Keratinocyte (primary cell): ENCODE measurements around the gene CAMSAP1. TPM values are rescaled to one million over a fixed set of nuclear protein-coding genes. Genes with fewer than 3 reads are reported as not detected.

Source experiments
- DNase-seq: peaks from one replicate; pipeline ENCODE4 v3.0.0-alpha.2; 2011; ENCODE audit warnings: low read depth, missing footprints, low spot score
- FAIRE-seq: peaks from 2 replicates; lab custom pipeline; 2011; peaks lifted over from hg19 to GRCh38; lab: Jason Lieb, UNC
- H2AFZ ChIP-seq: 2 replicates; pipeline ENCODE4 v1.6.0; 2012; ENCODE audit warnings: low read length, control low read depth, inconsistent platforms; ENCODE audit not compliant: control insufficient read depth
- H3K27ac ChIP-seq: 2 replicates; pipeline ENCODE4 v1.5.1; 2011; ENCODE audit warnings: low read length; ENCODE audit not compliant: control insufficient read depth, insufficient read depth
- H3K27me3 ChIP-seq: 3 replicates; pipeline ENCODE4 v1.6.0; 2011; ENCODE audit warnings: low read length; ENCODE audit not compliant: control insufficient read depth, insufficient read depth; ENCODE audit errors: extremely low read depth
- H3K36me3 ChIP-seq, 2 experiments: 2 replicates in 1 of 2; 3 replicates in 1 of 2; pipeline ENCODE4 v1.5.1; 2011; ENCODE audit warnings: low read length in 2 of 2, mild to moderate bottlenecking in 1 of 2; ENCODE audit not compliant: control insufficient read depth in 2 of 2, insufficient read depth in 2 of 2; ENCODE audit errors: extremely low read depth in 1 of 2
- H3K4me1 ChIP-seq: 3 replicates; pipeline ENCODE4 v1.5.1; 2011; ENCODE audit warnings: low read length; ENCODE audit not compliant: control insufficient read depth, insufficient read depth; ENCODE audit errors: extremely low read depth
- H3K4me2 ChIP-seq: 3 replicates; pipeline ENCODE4 v1.6.0; 2011; ENCODE audit warnings: low read depth, low read length; ENCODE audit not compliant: control insufficient read depth, insufficient read depth; ENCODE audit errors: extremely low read depth
- H3K4me3 ChIP-seq, 3 experiments: fragments of 200-600 bp in 1 of 3; sonication (generic) in 1 of 3; 2 replicates in 2 of 3; 3 replicates in 1 of 3; pipeline ENCODE4 v1.5.1; 2011 to 2016; ENCODE audit warnings: low read length in 3 of 3, mild to moderate bottlenecking in 3 of 3, control low read depth in 2 of 3, inconsistent platforms in 1 of 3, low read depth in 1 of 3, mixed read lengths in 1 of 3, mixed run types in 1 of 3, moderate library complexity in 1 of 3; ENCODE audit not compliant: control insufficient read depth in 2 of 3, insufficient read depth in 2 of 3; ENCODE audit errors: extremely low read depth in 1 of 3
- H3K79me2 ChIP-seq: 2 replicates; pipeline ENCODE4 v1.6.0; 2012; ENCODE audit warnings: low read length; ENCODE audit not compliant: control insufficient read depth, insufficient read depth
- H3K9ac ChIP-seq: 3 replicates; pipeline ENCODE4 v1.6.0; 2011; ENCODE audit warnings: low read length; ENCODE audit not compliant: control insufficient read depth, insufficient read depth; ENCODE audit errors: extremely low read depth
- H3K9me1 ChIP-seq: 3 replicates; pipeline ENCODE4 v1.6.0; 2011; ENCODE audit warnings: low read length; ENCODE audit not compliant: control insufficient read depth, insufficient read depth; ENCODE audit errors: extremely low read depth
- H3K9me3 ChIP-seq: 2 replicates; pipeline ENCODE4 v1.5.1; 2012; ENCODE audit warnings: low read depth, low read length; ENCODE audit not compliant: control insufficient read depth
- H4K20me1 ChIP-seq: 3 replicates; pipeline ENCODE4 v1.6.0; 2011; ENCODE audit warnings: low read length; ENCODE audit not compliant: control insufficient read depth, insufficient read depth; ENCODE audit errors: extremely low read depth
- EZH2 ChIP-seq: IDR thresholded peaks from one replicate; pipeline ENCODE4 v1.6.1; 2012; ENCODE audit warnings: inconsistent platforms, mild to moderate bottlenecking, low read length, moderate library complexity
- dilution Hi-C: fragments of 300-500 bp; cut with MboI; formaldehyde crosslinking; loops from one replicate; pipeline ENCODE4 v1.7.0; 2020; ENCODE audit warnings: low sequenced_read_pairs; ENCODE audit not compliant: extremely low pct_ligation_motif_present
- polyA plus RNA-seq, 5 experiments: library from polyadenylated mRNA; depleted of rRNA in 3 of 5; stranded (reverse) in 3 of 5; stranded (forward) in 1 of 5; unstranded in 1 of 5; fragments of >200 nt; gene quantifications; 1 replicate in 1 of 5; 2 replicates in 3 of 5; 3 replicates in 1 of 5; pipeline versions ENCODE4 v1.2.1 to v1.2.3, GENCODE V29; 2011 to 2012; ENCODE audit warnings: missing spikeins in 2 of 5, low read depth in 1 of 5, low replicate concordance in 1 of 5
- TF ChIP-seq, protein P1 (sequence below), 3 experiments: IDR thresholded peaks in 1 of 3; conservative IDR thresholded peaks in 1 of 3; optimal IDR thresholded peaks in 1 of 3; 2 replicates in 2 of 3; 3 replicates in 1 of 3; pipeline versions ENCODE3 to v1.5.1; 2011; ENCODE audit warnings: low read length in 3 of 3, mild to moderate bottlenecking in 3 of 3, moderate library complexity in 2 of 3, control low read depth in 1 of 3, inconsistent platforms in 1 of 3; ENCODE audit not compliant: insufficient read depth in 2 of 3; ENCODE audit errors: extremely low read depth in 1 of 3

Gene CAMSAP1
- polyA plus RNA-seq, 1 donor (not counting 4 experiments of a cell fraction or from before 2014, with no cell fraction given) = 8.3 TPM

DNA sequence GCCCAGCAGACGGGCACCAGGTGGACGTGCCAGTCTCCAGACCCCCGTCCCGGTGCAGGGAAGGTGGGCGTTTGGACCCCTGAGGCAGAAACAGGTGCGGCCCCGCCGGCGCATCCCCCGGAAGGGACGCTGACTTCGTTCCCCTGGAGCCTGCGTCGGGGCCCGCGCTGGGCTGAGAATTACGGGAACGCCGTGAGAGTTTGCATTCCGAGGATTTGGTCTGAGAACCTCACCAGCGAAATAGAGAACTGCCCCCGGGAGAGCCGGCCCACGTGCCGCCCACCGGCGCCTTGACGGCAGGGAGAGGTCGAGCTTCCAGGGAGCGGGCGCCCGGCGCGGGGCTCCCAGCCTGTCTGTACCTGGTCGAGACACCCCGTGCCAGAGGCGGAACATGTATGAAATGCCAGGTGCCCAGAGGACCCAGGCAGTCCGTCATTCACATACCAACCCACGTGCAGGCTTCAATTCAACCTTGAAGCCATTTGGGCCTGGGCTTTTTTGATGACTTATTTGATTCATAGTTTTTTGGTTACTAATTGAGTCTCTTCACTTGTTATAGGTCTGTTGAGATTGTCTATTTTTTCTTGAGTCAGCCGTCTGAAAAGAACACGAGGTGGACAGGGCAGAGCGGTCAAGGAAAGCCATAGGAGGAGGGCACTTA, 877 bp upstream of the CAMSAP1 start:
- Histone ChIP-seq H3K4me1 (peaks cover 37% of the 10 kb centered on the region), H3K79me2 (peaks cover 30% of the 10 kb centered on the region), H3K4me2 (peak overlapping the region; percentile 70), H4K20me1 (no peaks in the 10 kb centered on the region), H3K9me1 (peaks cover 2% of the 10 kb centered on the region), H3K27me3 (no peaks in the 10 kb centered on the region), H3K9ac (peak overlapping the region; percentile 61), H3K4me3 (peak overlapping the region; percentile 66 to 73 (median 69)), H3K36me3 (peaks cover 19 to 22% of the 10 kb centered on the region in 2 experiments), H2AFZ (peak overlapping the region; percentile 59), H3K9me3 (no peaks in the 10 kb centered on the region), H3K27ac (peak overlapping the region; percentile 15)
- no peak for DNase-seq
- dilution Hi-C loops = no loop called here
- TF ChIP-seq, protein P1, sequence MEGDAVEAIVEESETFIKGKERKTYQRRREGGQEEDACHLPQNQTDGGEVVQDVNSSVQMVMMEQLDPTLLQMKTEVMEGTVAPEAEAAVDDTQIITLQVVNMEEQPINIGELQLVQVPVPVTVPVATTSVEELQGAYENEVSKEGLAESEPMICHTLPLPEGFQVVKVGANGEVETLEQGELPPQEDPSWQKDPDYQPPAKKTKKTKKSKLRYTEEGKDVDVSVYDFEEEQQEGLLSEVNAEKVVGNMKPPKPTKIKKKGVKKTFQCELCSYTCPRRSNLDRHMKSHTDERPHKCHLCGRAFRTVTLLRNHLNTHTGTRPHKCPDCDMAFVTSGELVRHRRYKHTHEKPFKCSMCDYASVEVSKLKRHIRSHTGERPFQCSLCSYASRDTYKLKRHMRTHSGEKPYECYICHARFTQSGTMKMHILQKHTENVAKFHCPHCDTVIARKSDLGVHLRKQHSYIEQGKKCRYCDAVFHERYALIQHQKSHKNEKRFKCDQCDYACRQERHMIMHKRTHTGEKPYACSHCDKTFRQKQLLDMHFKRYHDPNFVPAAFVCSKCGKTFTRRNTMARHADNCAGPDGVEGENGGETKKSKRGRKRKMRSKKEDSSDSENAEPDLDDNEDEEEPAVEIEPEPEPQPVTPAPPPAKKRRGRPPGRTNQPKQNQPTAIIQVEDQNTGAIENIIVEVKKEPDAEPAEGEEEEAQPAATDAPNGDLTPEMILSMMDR (optimal IDR thresholded peaks at IDR 0.05 in 1 of 3, IDR thresholded peaks at IDR 0.05 in 1 of 3, conservative IDR thresholded peaks at IDR 0.05 in 1 of 3; ENCODE audit: extremely low read depth in 1 of 3, insufficient read depth in 2 of 3, low read length in 3 of 3) = no peak
- no peak for TF ChIP-seq EZH2
- no peak for FAIRE-seq

DNA sequence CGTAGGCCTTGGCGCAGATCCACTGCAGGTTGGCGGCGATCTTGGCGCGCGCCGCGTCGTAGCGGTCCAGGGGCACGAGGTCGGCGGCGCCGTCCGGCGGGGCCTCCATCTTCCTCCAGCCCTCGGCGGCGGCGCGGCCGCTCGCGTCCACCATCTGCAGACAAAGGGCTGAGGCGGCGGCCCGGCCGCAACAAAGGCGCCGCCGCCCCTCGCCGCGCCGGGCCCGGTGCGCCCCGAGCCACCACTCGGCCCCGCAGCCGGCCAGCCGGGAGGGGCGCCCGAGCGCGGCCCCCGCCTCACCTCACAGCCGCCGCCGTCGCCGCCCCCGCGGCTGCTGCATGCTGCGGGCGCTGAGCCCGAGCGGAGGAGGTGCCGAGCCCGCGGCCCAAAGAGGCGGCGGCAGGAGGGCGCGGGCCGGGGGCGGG, 328 bp downstream of the CAMSAP1 start:
- Histone ChIP-seq H3K9me1 (peaks cover 2% of the 10 kb centered on the region), H3K27me3 (no peaks in the 10 kb centered on the region), H2AFZ (no peak overlapping the region), H3K36me3 (peaks cover 16 to 17% of the 10 kb centered on the region in 2 experiments), H3K9me3 (no peaks in the 10 kb centered on the region), H4K20me1 (no peaks in the 10 kb centered on the region), H3K4me3 (peak overlapping the region in 1 of 3 experiments; percentile 53), H3K9ac (peak overlapping the region; percentile 84), H3K4me2 (no peak overlapping the region), H3K4me1 (peaks cover 48% of the 10 kb centered on the region), H3K79me2 (peaks cover 42% of the 10 kb centered on the region), H3K27ac (peak overlapping the region; percentile 27)
- dilution Hi-C loops = no loop called here
- TF ChIP-seq, protein P1 (optimal IDR thresholded peaks at IDR 0.05 in 1 of 3, IDR thresholded peaks at IDR 0.05 in 1 of 3, conservative IDR thresholded peaks at IDR 0.05 in 1 of 3; ENCODE audit: extremely low read depth in 1 of 3, insufficient read depth in 2 of 3, low read length in 3 of 3) = no peak
- no peak for TF ChIP-seq EZH2
- FAIRE-seq (no peak), DNase-seq (no peak)
